ENCODE data around the gene TPP1.

TPP1 gene

DNA sequence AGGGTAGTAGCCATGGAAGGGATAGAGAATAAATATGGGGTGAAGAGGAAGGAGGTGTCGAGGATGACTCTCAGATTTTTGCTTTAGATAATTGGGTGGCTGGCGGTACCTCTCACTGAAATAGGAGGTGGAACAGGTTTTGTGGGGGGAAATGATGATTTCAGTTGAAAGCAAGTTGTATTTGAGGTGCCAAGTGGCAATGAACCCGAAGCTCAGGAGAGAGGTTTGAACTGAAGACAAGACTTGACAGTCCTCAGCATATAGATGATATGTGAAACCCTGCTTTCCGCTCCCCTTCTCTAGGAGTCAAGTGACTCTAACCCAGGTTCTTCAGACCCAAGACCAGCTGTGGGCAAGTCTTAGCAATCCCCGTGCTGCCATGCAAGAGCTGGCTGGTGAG is 49.5 kb downstream of the TPP1 start:
- H2BK120ac ChIP-seq (ENCODE audit: insufficient read depth, low read length, poor library complexity): no peak overlapping the region
- H3K23ac ChIP-seq (ENCODE audit: low read length): no peak overlapping the region
- no peak overlapping the region for H2AFZ ChIP-seq (ENCODE audit: insufficient read depth, low read length, poor library complexity)
- H3K4ac ChIP-seq (ENCODE audit: low read depth, low read length): no peak overlapping the region
- no peaks in the 10 kb centered on the region for H3K79me2 ChIP-seq (ENCODE audit: control insufficient read depth, insufficient read depth, low read length, poor library complexity)
- H3K36me3 ChIP-seq (ENCODE audit: control insufficient read depth in 1 of 2, insufficient read depth in 2 of 2, low read length in 2 of 2): no peaks in the 10 kb centered on the region
- no peak overlapping the region for H4K12ac ChIP-seq (ENCODE audit: low read depth, low read length)
- H4K91ac ChIP-seq (ENCODE audit: low read depth, low read length): no peak overlapping the region
- H3K79me1 ChIP-seq (ENCODE audit: low read length): no peaks in the 10 kb centered on the region
- 100% methylated on average over 1 of the region's 5 CpGs for WGBS (ENCODE audit: extremely low coverage, insufficient coverage, insufficient read length)
- no peak overlapping the region for H2BK5ac ChIP-seq (ENCODE audit: low read depth, low read length, poor library complexity)
- no peak for DNase-seq
- no peaks in the 10 kb centered on the region for H3K27me3 ChIP-seq (ENCODE audit: insufficient read depth, low read length)
- no peak overlapping the region for H3K14ac ChIP-seq (ENCODE audit: low read length)
- no peak overlapping the region for H2AK5ac ChIP-seq (ENCODE audit: low read length)
- H3K4me1 ChIP-seq (ENCODE audit: control insufficient read depth in 1 of 2, insufficient read depth in 2 of 2, low read length in 2 of 2): peaks cover 4 to 5% of the 10 kb centered on the region in 2 experiments
- no peak overlapping the region for H4K8ac ChIP-seq (ENCODE audit: low read depth, low read length)
- H3K18ac ChIP-seq (ENCODE audit: low read length): no peak overlapping the region
- H3K4me2 ChIP-seq (ENCODE audit: low read length): no peak overlapping the region
- H2BK12ac ChIP-seq (ENCODE audit: low read length): no peak overlapping the region
- H3K4me3 ChIP-seq (ENCODE audit: low read depth, low read length): no peak overlapping the region
- H3K9me3 ChIP-seq (ENCODE audit: insufficient read depth, low read depth, low read length): peaks cover 5% of the 10 kb centered on the region
- no peak overlapping the region for H3K27ac ChIP-seq (ENCODE audit: low read depth, low read length)
- H3K9ac ChIP-seq (ENCODE audit: low read length): no peak overlapping the region

DNA sequence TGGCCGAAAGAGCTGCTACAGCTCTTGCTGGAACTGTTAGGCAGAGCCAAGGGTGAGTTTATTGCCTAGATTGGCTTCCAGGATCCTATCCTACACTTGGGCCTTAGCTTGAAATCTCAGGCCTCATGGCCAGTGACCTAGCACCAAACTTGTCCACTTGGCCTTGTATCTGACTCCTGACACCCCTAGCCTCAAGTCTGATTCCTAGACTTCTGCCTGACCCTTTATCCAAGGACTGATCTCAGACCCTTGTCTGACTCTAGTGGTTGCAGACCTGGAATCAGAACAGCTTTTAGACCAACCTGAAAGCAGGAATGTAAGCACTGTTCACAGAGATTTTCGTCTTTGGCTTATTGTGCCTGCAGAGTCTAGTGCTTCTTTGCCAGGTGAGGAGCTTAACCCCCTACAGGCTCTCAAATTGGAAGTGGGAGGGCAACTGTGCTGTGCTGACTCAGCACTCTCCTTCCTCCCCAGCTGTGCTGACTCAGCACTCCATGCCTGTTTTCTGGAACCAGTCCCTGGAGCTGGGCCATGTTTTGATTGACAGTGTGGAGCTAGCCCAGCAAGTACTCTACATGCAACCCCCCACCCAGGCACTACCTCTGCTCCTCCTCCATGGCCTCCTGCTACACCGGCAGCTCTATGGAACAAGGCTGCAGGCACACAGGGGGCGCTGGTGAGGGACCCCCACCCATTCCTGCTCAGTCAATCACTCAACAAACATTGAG is 50.9 kb downstream of the TPP1 start:
- Histone ChIP-seq H2AFZ (ENCODE audit: insufficient read depth, low read length, poor library complexity) (no peak overlapping the region), H3K79me1 (ENCODE audit: low read length) (no peaks in the 10 kb centered on the region), H3K79me2 (ENCODE audit: control insufficient read depth, insufficient read depth, low read length, poor library complexity) (no peaks in the 10 kb centered on the region), H3K4me3 (ENCODE audit: low read depth, low read length) (no peak overlapping the region), H2BK120ac (ENCODE audit: insufficient read depth, low read length, poor library complexity) (no peak overlapping the region), H3K9me3 (ENCODE audit: insufficient read depth, low read depth, low read length) (peaks cover 5% of the 10 kb centered on the region), H2BK5ac (ENCODE audit: low read depth, low read length, poor library complexity) (no peak overlapping the region), H3K9ac (ENCODE audit: low read length) (no peak overlapping the region), H4K12ac (ENCODE audit: low read depth, low read length) (no peak overlapping the region), H3K27ac (ENCODE audit: low read depth, low read length) (no peak overlapping the region), H3K14ac (ENCODE audit: low read length) (no peak overlapping the region), H2BK12ac (ENCODE audit: low read length) (no peak overlapping the region), H3K36me3 (ENCODE audit: control insufficient read depth in 1 of 2, insufficient read depth in 2 of 2, low read length in 2 of 2) (no peaks in the 10 kb centered on the region), H2AK5ac (ENCODE audit: low read length) (no peak overlapping the region), H3K4ac (ENCODE audit: low read depth, low read length) (no peak overlapping the region), H3K4me1 (ENCODE audit: control insufficient read depth in 1 of 2, insufficient read depth in 2 of 2, low read length in 2 of 2) (peaks cover 4 to 5% of the 10 kb centered on the region in 2 experiments), H4K91ac (ENCODE audit: low read depth, low read length) (no peak overlapping the region), H3K27me3 (ENCODE audit: insufficient read depth, low read length) (no peaks in the 10 kb centered on the region), H3K23ac (ENCODE audit: low read length) (no peak overlapping the region), H3K4me2 (ENCODE audit: low read length) (no peak overlapping the region), H4K8ac (ENCODE audit: low read depth, low read length) (no peak overlapping the region), H3K18ac (ENCODE audit: low read length) (no peak overlapping the region)
- DNase-seq: no peak
- no CpG with 5 or more reads among the region's 4 CpGs for WGBS (ENCODE audit: extremely low coverage, insufficient coverage, insufficient read length)

DNA sequence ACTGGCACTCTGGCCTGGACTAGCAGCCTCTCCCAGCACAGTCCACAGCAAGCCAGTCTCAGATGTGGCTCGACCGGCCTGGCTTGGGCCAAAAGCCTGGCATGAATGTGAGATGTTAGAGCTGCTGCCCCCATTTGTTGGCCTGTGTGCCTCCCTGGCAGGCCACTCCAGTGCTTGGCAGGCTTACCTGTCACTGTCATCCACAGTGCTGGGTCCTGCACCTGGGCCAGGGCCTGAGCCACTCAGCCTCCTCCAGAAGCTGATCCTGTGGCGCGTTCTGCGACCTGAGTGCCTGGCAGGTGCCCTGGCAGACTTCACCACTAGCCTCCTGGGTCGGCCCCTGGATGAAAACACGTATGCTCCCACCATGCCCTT is 51.9 kb downstream of the TPP1 start:
- H3K4me3 ChIP-seq (ENCODE audit: low read depth, low read length): no peak overlapping the region
- DNase-seq: no peak
- no peak overlapping the region for H4K12ac ChIP-seq (ENCODE audit: low read depth, low read length)
- no peak overlapping the region for H3K4ac ChIP-seq (ENCODE audit: low read depth, low read length)
- no peak overlapping the region for H4K8ac ChIP-seq (ENCODE audit: low read depth, low read length)
- no peak overlapping the region for H2BK5ac ChIP-seq (ENCODE audit: low read depth, low read length, poor library complexity)
- H3K18ac ChIP-seq (ENCODE audit: low read length): no peak overlapping the region
- WGBS (ENCODE audit: extremely low coverage, insufficient coverage, insufficient read length): no CpG with 5 or more reads among the region's 7 CpGs
- no peaks in the 10 kb centered on the region for H3K27me3 ChIP-seq (ENCODE audit: insufficient read depth, low read length)
- no peak overlapping the region for H3K9ac ChIP-seq (ENCODE audit: low read length)
- peaks cover 4 to 5% of the 10 kb centered on the region in 2 experiments for H3K4me1 ChIP-seq (ENCODE audit: control insufficient read depth in 1 of 2, insufficient read depth in 2 of 2, low read length in 2 of 2)
- no peaks in the 10 kb centered on the region for H3K79me1 ChIP-seq (ENCODE audit: low read length)
- H3K14ac ChIP-seq (ENCODE audit: low read length): no peak overlapping the region
- H2AFZ ChIP-seq (ENCODE audit: insufficient read depth, low read length, poor library complexity): no peak overlapping the region
- H3K9me3 ChIP-seq (ENCODE audit: insufficient read depth, low read depth, low read length): peaks cover 5% of the 10 kb centered on the region
- H3K79me2 ChIP-seq (ENCODE audit: control insufficient read depth, insufficient read depth, low read length, poor library complexity): no peaks in the 10 kb centered on the region
- no peak overlapping the region for H2BK120ac ChIP-seq (ENCODE audit: insufficient read depth, low read length, poor library complexity)
- H3K4me2 ChIP-seq (ENCODE audit: low read length): no peak overlapping the region
- H2BK12ac ChIP-seq (ENCODE audit: low read length): no peak overlapping the region
- no peak overlapping the region for H3K27ac ChIP-seq (ENCODE audit: low read depth, low read length)
- H3K36me3 ChIP-seq (ENCODE audit: control insufficient read depth in 1 of 2, insufficient read depth in 2 of 2, low read length in 2 of 2): no peaks in the 10 kb centered on the region
- no peak overlapping the region for H2AK5ac ChIP-seq (ENCODE audit: low read length)
- no peak overlapping the region for H3K23ac ChIP-seq (ENCODE audit: low read length)
- no peak overlapping the region for H4K91ac ChIP-seq (ENCODE audit: low read depth, low read length)

DNA sequence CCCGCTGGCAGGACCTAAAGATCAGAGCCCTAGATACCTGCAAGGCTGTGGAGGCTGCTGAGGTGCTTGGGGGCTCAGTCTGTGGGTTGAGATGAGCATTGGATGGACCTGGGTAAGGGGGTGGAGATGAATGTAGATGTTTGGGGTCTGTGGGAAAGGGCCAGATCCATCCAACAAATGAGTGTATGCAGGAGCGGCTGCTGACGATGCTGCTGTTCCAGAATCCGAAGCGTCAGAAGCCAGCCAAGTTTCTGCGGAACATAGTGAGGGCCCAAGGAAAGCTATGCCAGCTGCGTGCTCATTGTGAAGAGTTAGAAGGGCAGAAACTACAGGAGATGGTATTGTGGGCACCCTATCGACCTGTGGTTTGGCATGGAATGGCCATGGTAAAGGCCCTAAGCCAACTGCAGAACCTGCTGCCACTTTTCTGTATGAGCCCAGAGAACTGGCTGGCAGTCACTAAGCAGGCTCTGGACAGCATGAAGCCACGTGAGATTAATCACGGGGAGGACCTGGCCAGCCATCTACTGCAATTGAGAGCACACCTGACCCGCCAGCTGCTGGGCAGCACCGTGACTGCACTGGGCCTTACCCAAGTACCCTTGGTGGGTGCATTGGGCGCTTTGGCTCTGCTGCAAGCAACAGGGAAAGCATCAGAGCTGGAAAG is 52.4 kb downstream of the TPP1 start:
- H3K4me1 ChIP-seq (ENCODE audit: control insufficient read depth in 1 of 2, insufficient read depth in 2 of 2, low read length in 2 of 2): peaks cover 4 to 5% of the 10 kb centered on the region in 2 experiments
- H3K18ac ChIP-seq (ENCODE audit: low read length): no peak overlapping the region
- H2BK12ac ChIP-seq (ENCODE audit: low read length): no peak overlapping the region
- H4K8ac ChIP-seq (ENCODE audit: low read depth, low read length): no peak overlapping the region
- no peak overlapping the region for H2BK120ac ChIP-seq (ENCODE audit: insufficient read depth, low read length, poor library complexity)
- H4K12ac ChIP-seq (ENCODE audit: low read depth, low read length): no peak overlapping the region
- WGBS (ENCODE audit: extremely low coverage, insufficient coverage, insufficient read length): no CpG with 5 or more reads among the region's 13 CpGs
- no peak overlapping the region for H3K23ac ChIP-seq (ENCODE audit: low read length)
- no peak overlapping the region for H3K4ac ChIP-seq (ENCODE audit: low read depth, low read length)
- DNase-seq: no peak
- no peak overlapping the region for H3K4me2 ChIP-seq (ENCODE audit: low read length)
- no peak overlapping the region for H3K14ac ChIP-seq (ENCODE audit: low read length)
- no peak overlapping the region for H2AK5ac ChIP-seq (ENCODE audit: low read length)
- peaks cover 5% of the 10 kb centered on the region for H3K9me3 ChIP-seq (ENCODE audit: insufficient read depth, low read depth, low read length)
- no peaks in the 10 kb centered on the region for H3K79me1 ChIP-seq (ENCODE audit: low read length)
- H2AFZ ChIP-seq (ENCODE audit: insufficient read depth, low read length, poor library complexity): no peak overlapping the region
- no peaks in the 10 kb centered on the region for H3K36me3 ChIP-seq (ENCODE audit: control insufficient read depth in 1 of 2, insufficient read depth in 2 of 2, low read length in 2 of 2)
- no peak overlapping the region for H3K4me3 ChIP-seq (ENCODE audit: low read depth, low read length)
- no peaks in the 10 kb centered on the region for H3K27me3 ChIP-seq (ENCODE audit: insufficient read depth, low read length)
- H4K91ac ChIP-seq (ENCODE audit: low read depth, low read length): no peak overlapping the region
- H3K79me2 ChIP-seq (ENCODE audit: control insufficient read depth, insufficient read depth, low read length, poor library complexity): no peaks in the 10 kb centered on the region
- no peak overlapping the region for H3K27ac ChIP-seq (ENCODE audit: low read depth, low read length)
- no peak overlapping the region for H2BK5ac ChIP-seq (ENCODE audit: low read depth, low read length, poor library complexity)
- H3K9ac ChIP-seq (ENCODE audit: low read length): no peak overlapping the region

Measured in trophoblast cell (in vitro differentiated cells and primary cell).